Heart left ventricle (tissue), 16 donors: ENCODE data around the gene SYTL2. TPM values are rescaled to one million over a fixed set of nuclear protein-coding genes. Genes with fewer than 3 reads are reported as not detected.

Experiments used
- ATAC-seq, 4 donors: fragments of 200-7000 bp; cut with Tn5 transposase; one replicate each; pipeline ENCODE4 v1.9.1; 2020 to 2022; ENCODE audit warnings: moderate library complexity in 4 of 4, mild to moderate bottlenecking in 3 of 4, moderate number of reproducible peaks in 1 of 4
- DNase-seq, 5 donors: peaks; one replicate each; pipeline ENCODE4 v3.0.0-alpha.2; 2020
- H3K27ac ChIP-seq, 12 donors: fragments of 200-600 bp; sonication (generic) in 4 of 12; one replicate each; pipeline versions ENCODE4 v1.5.0 to v1.8.0; 2016 to 2022; ENCODE audit warnings: mild to moderate bottlenecking in 2 of 12
- H3K27me3 ChIP-seq, 9 donors: fragments of 200-600 bp; sonication (generic) in 2 of 9; one replicate each; pipeline versions ENCODE4 v1.5.1 to v1.8.0; 2016 to 2022; ENCODE audit warnings: mild to moderate bottlenecking in 3 of 9
- H3K36me3 ChIP-seq, 9 donors: fragments of 200-600 bp; sonication (generic) in 2 of 9; one replicate each; pipeline versions ENCODE4 v1.5.0 to v1.8.0; 2018 to 2022; ENCODE audit warnings: mild to moderate bottlenecking in 2 of 9
- H3K4me1 ChIP-seq, 12 donors: fragments of 200-600 bp; sonication (generic) in 4 of 12; one replicate each; pipeline versions ENCODE4 v1.5.0 to v1.8.0; 2016 to 2022; ENCODE audit warnings: mild to moderate bottlenecking in 3 of 12
- H3K4me3 ChIP-seq, 12 donors: fragments of 200-600 bp; sonication (generic) in 4 of 12; one replicate each; pipeline versions ENCODE4 v1.5.0 to v1.8.0; 2017 to 2022; ENCODE audit warnings: mild to moderate bottlenecking in 9 of 12, moderate library complexity in 4 of 12
- H3K9me3 ChIP-seq, 12 donors: fragments of 200-600 bp; sonication (generic) in 4 of 12; one replicate each; pipeline versions ENCODE4 v1.5.0 to v1.8.0; 2016 to 2022; ENCODE audit warnings: mild to moderate bottlenecking in 1 of 12
- POLR2A ChIP-seq, 2 donors: fragments of 450-650 bp; IDR thresholded peaks; one replicate each; pipeline ENCODE4 v1.6.1; 2017; ENCODE audit warnings: antibody characterized with exemption in 2 of 2, mild to moderate bottlenecking in 2 of 2, moderate library complexity in 2 of 2
- WGBS, 4 donors: extraction: QIAGEN DNeasy Blood & Tissue Kit in 2 of 4; methylation state at CpG; one replicate each; pipeline versions ENCODE4 v1.1.5 to v1.1.7; 2013 to 2018; 5-methylcytosine and 5-hydroxymethylcytosine counted together
- intact Hi-C, 10 donors: fragments of 100-400 bp; cut with DNase I; formaldehyde crosslinking; loops; one replicate each; pipeline versions ENCODE4 v1.11.1 to v1.14.2; 2022
- polyA plus RNA-seq, 2 donors: library from polyadenylated mRNA; stranded (reverse); fragments of 200-250 nt; gene quantifications; one replicate each; pipeline ENCODE4 v1.2.3, GENCODE V29; 2013
- total RNA-seq, 9 donors: library from RNA; depleted of rRNA in 2 of 9; stranded (reverse); fragments of >200 nt in 2 of 9; fragmentation: NEBNext Ultra II Directional in 3 of 9; extraction: Animal tissue kit (Norgen Biotek cat#: 25700) in 3 of 9; gene quantifications; one replicate each; pipeline versions ENCODE4 v1.1.0 to v1.2.4, GENCODE V29; 2016 to 2023
- TF ChIP-seq, protein P1 (sequence below), 12 donors: fragments of 200-600 bp; sonication (generic) in 4 of 12; IDR thresholded peaks; one replicate each; pipeline versions ENCODE4 v1.5.0 to v1.8.0; 2018 to 2022; ENCODE audit warnings: antibody characterized with exemption in 12 of 12, mild to moderate bottlenecking in 5 of 12
- donor health status: ischemic (EF 13 %, LVEDD 7.1; RV severe dilation, severe dysfunction).
- donor health status: healthy with polysubstance abuse.
- donor health status: DM: no; HTN: yes; CAD: no.
- donor health status: DM: no; HTN: no; CAD: no.
- donor health status: ischemic (EF 25% LVEDD 6.9; RV normal size, moderate dysfunction).
- donor health status: ischemic (EF 25% LVEDD 5.7; RV mildly dilated, moderate dysfunction).
- donor health status: healthy.
- donor health status: DM: yes; HTN: yes; CAD: no.
- donor health status: ischemic (EF 35%, LVEDD 5.7; RV mildly dilated, moderate dysfunction).
- donor health status: nonischemic (EF 11% LVEDD 7.7; RV severe dilation, severe dysfunction).
- donor health status: DM: yes; HTN: yes; CAD: no.
- donor health status: PGD.
- donor health status: ischemic (EF 29% LVEDD 5.4; RV normal size, mild dysfunction).
- donor health status: nonischemic (EF 23%, LVEDD 6.1; RV moderate dilation, normal function).

SYTL2 gene
- total and polyA plus RNA-seq, 11 donors: 2.2 to 9.5 (median 4.9) TPM

DNA sequence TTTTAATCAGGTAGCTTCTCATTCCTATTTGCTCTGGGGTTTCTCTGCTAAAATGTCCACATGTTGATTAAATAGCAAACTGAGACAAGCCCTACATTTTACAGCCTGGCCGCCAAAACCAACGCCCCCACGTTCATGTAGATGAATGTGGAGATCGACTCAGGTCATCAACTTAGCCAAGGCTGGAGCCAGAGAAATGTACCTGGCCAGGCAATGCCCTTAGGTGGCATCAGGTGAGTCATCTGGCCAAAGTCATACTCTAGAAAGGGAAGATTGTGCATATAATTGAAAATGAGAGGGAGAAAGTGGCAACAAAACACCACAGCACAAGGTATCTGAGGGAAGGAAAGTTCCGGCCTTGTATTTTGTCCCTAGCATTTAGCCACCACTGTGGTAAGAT, 87.9 kb downstream of the SYTL2 start:
- WGBS, 4 donors: 94 to 96% (median 95%) methylated on average over 5 of the region's 5 CpGs
- DNase-seq: no peak
- TF ChIP-seq, protein P1, sequence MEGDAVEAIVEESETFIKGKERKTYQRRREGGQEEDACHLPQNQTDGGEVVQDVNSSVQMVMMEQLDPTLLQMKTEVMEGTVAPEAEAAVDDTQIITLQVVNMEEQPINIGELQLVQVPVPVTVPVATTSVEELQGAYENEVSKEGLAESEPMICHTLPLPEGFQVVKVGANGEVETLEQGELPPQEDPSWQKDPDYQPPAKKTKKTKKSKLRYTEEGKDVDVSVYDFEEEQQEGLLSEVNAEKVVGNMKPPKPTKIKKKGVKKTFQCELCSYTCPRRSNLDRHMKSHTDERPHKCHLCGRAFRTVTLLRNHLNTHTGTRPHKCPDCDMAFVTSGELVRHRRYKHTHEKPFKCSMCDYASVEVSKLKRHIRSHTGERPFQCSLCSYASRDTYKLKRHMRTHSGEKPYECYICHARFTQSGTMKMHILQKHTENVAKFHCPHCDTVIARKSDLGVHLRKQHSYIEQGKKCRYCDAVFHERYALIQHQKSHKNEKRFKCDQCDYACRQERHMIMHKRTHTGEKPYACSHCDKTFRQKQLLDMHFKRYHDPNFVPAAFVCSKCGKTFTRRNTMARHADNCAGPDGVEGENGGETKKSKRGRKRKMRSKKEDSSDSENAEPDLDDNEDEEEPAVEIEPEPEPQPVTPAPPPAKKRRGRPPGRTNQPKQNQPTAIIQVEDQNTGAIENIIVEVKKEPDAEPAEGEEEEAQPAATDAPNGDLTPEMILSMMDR (IDR thresholded peaks at IDR 0.05): no peak
- TF ChIP-seq POLR2A (IDR thresholded peaks at IDR 0.05): no peak
- Histone ChIP-seq H3K4me3 (no peak overlapping the region), H3K9me3 (no peaks in the 10 kb centered on the region), H3K27me3 (no peaks in the 10 kb centered on the region), H3K36me3 (no peaks in the 10 kb centered on the region), H3K4me1 (peaks cover 0 to 39% (median 24%) of the 10 kb centered on the region in 12 donors), H3K27ac (no peak overlapping the region)
- intact Hi-C loops: no loop called here
- ATAC-seq: no peak

GRCh38 chr11:85721191-85721590, 89.8 kb downstream of the SYTL2 start:
- intact Hi-C loops: no loop called here
- DNase-seq (no peak), ATAC-seq (no peak)
- Histone ChIP-seq H3K27me3 (no peaks in the 10 kb centered on the region), H3K36me3 (no peaks in the 10 kb centered on the region), H3K4me1 (peaks cover 0 to 43% (median 21%) of the 10 kb centered on the region in 12 donors), H3K4me3 (no peak overlapping the region), H3K27ac (no peak overlapping the region), H3K9me3 (no peaks in the 10 kb centered on the region)
- 82 to 96% (median 94%) methylated on average over 3 of the region's 3 CpGs for WGBS, 4 donors
- TF ChIP-seq, protein P1 (IDR thresholded peaks at IDR 0.05): no peak
- no peak for TF ChIP-seq POLR2A (IDR thresholded peaks at IDR 0.05)

- Histone ChIP-seq H3K4me3 (peak overlapping the region in 11 of 12 donors; percentile 2 to 54 (median 32)), H3K9me3 (no peaks in the 10 kb centered on the region), H3K27ac (peak overlapping the region in 11 of 12 donors; percentile 6 to 81 (median 64)), H3K36me3 (no peaks in the 10 kb centered on the region), H3K27me3 (no peaks in the 10 kb centered on the region), H3K4me1 (peaks cover 0 to 23% (median 8%) of the 10 kb centered on the region in 12 donors)
- TF ChIP-seq, protein P1 (IDR thresholded peaks at IDR 0.05): no peak
- TF ChIP-seq POLR2A (IDR thresholded peaks at IDR 0.05): no peak
- peak; percentile 70 to 98 (median 98) for ATAC-seq
- WGBS, 4 donors: 21 to 33% (median 24%) methylated on average over 10 of the region's 10 CpGs
- peak; percentile 45 to 73 (median 61) for DNase-seq
- intact Hi-C loops: no loop called here
Measured at GRCh38 chr11:85718991-85719807, 91.7 kb downstream of the SYTL2 start.

GRCh38 chr11:85718126-85718943, 92.6 kb downstream of the SYTL2 start:
- Histone ChIP-seq H3K4me3 (peak overlapping the region; percentile 2 to 54 (median 30)), H3K9me3 (no peaks in the 10 kb centered on the region), H3K36me3 (peaks cover 0 to 8% (median 0%) of the 10 kb centered on the region in 9 donors), H3K27ac (peak overlapping the region; percentile 6 to 81 (median 64)), H3K27me3 (no peaks in the 10 kb centered on the region), H3K4me1 (peaks cover 0 to 22% (median 8%) of the 10 kb centered on the region in 12 donors)
- intact Hi-C loops: no loop called here
- WGBS, 4 donors: 43 to 63% (median 56%) methylated on average over 7 of the region's 7 CpGs
- TF ChIP-seq, protein P1 (IDR thresholded peaks at IDR 0.05): no peak
- TF ChIP-seq POLR2A (IDR thresholded peaks at IDR 0.05): no peak
- ATAC-seq (no peak), DNase-seq (no peak)
